ENCODE measurements around the gene DRC1.

DRC1 gene

GRCh38 chr2:26475832-26476501 is 74.2 kb downstream of the DRC1 start:
- TF ChIP-seq, protein P1, sequence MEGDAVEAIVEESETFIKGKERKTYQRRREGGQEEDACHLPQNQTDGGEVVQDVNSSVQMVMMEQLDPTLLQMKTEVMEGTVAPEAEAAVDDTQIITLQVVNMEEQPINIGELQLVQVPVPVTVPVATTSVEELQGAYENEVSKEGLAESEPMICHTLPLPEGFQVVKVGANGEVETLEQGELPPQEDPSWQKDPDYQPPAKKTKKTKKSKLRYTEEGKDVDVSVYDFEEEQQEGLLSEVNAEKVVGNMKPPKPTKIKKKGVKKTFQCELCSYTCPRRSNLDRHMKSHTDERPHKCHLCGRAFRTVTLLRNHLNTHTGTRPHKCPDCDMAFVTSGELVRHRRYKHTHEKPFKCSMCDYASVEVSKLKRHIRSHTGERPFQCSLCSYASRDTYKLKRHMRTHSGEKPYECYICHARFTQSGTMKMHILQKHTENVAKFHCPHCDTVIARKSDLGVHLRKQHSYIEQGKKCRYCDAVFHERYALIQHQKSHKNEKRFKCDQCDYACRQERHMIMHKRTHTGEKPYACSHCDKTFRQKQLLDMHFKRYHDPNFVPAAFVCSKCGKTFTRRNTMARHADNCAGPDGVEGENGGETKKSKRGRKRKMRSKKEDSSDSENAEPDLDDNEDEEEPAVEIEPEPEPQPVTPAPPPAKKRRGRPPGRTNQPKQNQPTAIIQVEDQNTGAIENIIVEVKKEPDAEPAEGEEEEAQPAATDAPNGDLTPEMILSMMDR (conservative IDR thresholded peaks at IDR 0.05; ENCODE audit: control insufficient read depth, insufficient read depth, low read depth, low read length) = no peak

GRCh38 chr2:26477126-26477910 is 75.6 kb downstream of the DRC1 start:
- H3K4me3 ChIP-seq (ENCODE audit: control insufficient read depth, low read depth, low read length) = no peak overlapping the region
- DNase-seq (ENCODE audit: low read depth) = no peak
- TF ChIP-seq, protein P1 (conservative IDR thresholded peaks at IDR 0.05; ENCODE audit: control insufficient read depth, insufficient read depth, low read depth, low read length) = no peak

More at GRCh38 chr2:26475832-26476501, 74.2 kb downstream of the DRC1 start:
- H3K4me3 ChIP-seq (ENCODE audit: control insufficient read depth, low read depth, low read length) = no peak overlapping the region
- DNase-seq (ENCODE audit: low read depth) = no peak

- TF ChIP-seq, protein P1 (conservative IDR thresholded peaks at IDR 0.05; ENCODE audit: control insufficient read depth, insufficient read depth, low read depth, low read length) = no peak
- no peak within 1 kb of the TSS for H3K4me3 ChIP-seq (ENCODE audit: control insufficient read depth, low read depth, low read length)
- peak; percentile 80 for DNase-seq (ENCODE audit: low read depth)
Observed at GRCh38 chr2:26477911-26478253, 76.2 kb downstream of the DRC1 start, which contains the start of gene OTOF. Gene OTOF, minus strand, starts transcription at chr2:26478124.

DNA sequence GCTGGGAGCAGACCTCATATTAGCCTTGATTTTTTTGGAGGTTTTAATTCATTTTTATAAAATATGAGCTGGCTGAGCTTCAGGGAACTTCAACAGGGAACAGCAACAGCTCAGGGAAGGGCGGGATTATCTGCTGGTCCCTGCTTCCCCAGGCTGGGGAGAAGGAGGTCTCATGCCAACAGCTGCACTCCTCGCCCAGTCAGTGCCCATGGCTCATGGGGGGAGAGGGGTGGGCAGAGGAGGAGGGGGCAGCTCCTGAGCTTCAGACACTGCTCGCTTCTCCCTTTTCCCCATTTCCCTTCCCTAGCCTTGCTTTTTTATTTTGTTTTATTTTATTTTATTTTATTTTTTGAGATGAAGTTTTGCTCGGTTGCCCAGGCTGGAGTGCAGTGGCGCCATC is 76.6 kb downstream of the DRC1 start:
- TF ChIP-seq, protein P1 (conservative IDR thresholded peaks at IDR 0.05; ENCODE audit: control insufficient read depth, insufficient read depth, low read depth, low read length) = no peak
- H3K4me3 ChIP-seq (ENCODE audit: control insufficient read depth, low read depth, low read length) = no peak overlapping the region
- no peak for DNase-seq (ENCODE audit: low read depth)

GRCh38 chr2:26479131-26479788 is 77.5 kb downstream of the DRC1 start:
- TF ChIP-seq, protein P1 (conservative IDR thresholded peaks at IDR 0.05; ENCODE audit: control insufficient read depth, insufficient read depth, low read depth, low read length) = no peak
- DNase-seq (ENCODE audit: low read depth) = no peak
- no peak overlapping the region for H3K4me3 ChIP-seq (ENCODE audit: control insufficient read depth, low read depth, low read length)

- TF ChIP-seq, protein P1 (conservative IDR thresholded peaks at IDR 0.05; ENCODE audit: control insufficient read depth, insufficient read depth, low read depth, low read length) = no peak
- no peak overlapping the region for H3K4me3 ChIP-seq (ENCODE audit: control insufficient read depth, low read depth, low read length)
- no peak for DNase-seq (ENCODE audit: low read depth)
Observed at GRCh38 chr2:26479789-26480565, 78.3 kb downstream of the DRC1 start.
